H9 (cell line): ENCODE measurements around the gene DISC1. TPM values are rescaled to one million over a fixed set of nuclear protein-coding genes. Genes with fewer than 3 reads are reported as not detected.

Experiments
- DNase-seq: peaks from one replicate; pipeline ENCODE4 v3.0.0-alpha.2; 2017
- H2AFZ ChIP-seq: one replicate; pipeline ENCODE4 v1.6.1; 2013; ENCODE audit warnings: mild to moderate bottlenecking, low read length, control low read depth, moderate library complexity
- H2AK5ac ChIP-seq: 2 replicates; pipeline ENCODE4 v1.6.1; 2013; ENCODE audit warnings: low read length, control low read depth, mixed read lengths; ENCODE audit not compliant: insufficient read length
- H2BK120ac ChIP-seq: one replicate; pipeline ENCODE4 v1.6.1; 2013; ENCODE audit warnings: low read depth, mild to moderate bottlenecking, low read length, control low read depth, inconsistent platforms; ENCODE audit not compliant: poor library complexity, severe bottlenecking
- H2BK12ac ChIP-seq: 2 replicates; pipeline ENCODE4 v1.6.1; 2013; ENCODE audit warnings: low read length, control low read depth, mixed read lengths, low read depth; ENCODE audit not compliant: insufficient read length
- H2BK15ac ChIP-seq: 2 replicates; pipeline ENCODE4 v1.6.1; 2013; ENCODE audit warnings: low read depth, low read length, control low read depth
- H2BK20ac ChIP-seq: one replicate; pipeline ENCODE4 v1.6.1; 2013; ENCODE audit warnings: low read depth, mild to moderate bottlenecking, low read length, control low read depth, inconsistent platforms; ENCODE audit not compliant: poor library complexity, severe bottlenecking
- H2BK5ac ChIP-seq: 2 replicates; pipeline ENCODE4 v1.6.1; 2013; ENCODE audit warnings: low read length, control low read depth, mixed read lengths; ENCODE audit not compliant: insufficient read length
- H3K14ac ChIP-seq: 2 replicates; pipeline ENCODE4 v1.6.1; 2013; ENCODE audit warnings: low read length, control low read depth; ENCODE audit not compliant: insufficient read depth
- H3K18ac ChIP-seq: 2 replicates; pipeline ENCODE4 v1.6.1; 2013; ENCODE audit warnings: low read depth, mild to moderate bottlenecking, mixed read lengths, low read length, control low read depth; ENCODE audit not compliant: insufficient read length
- H3K23ac ChIP-seq: 2 replicates; pipeline ENCODE4 v1.6.1; 2013; ENCODE audit warnings: low read length, control low read depth, mixed read lengths, low read depth; ENCODE audit not compliant: insufficient read length
- H3K23me2 ChIP-seq: 2 replicates; pipeline ENCODE4 v1.6.1; 2013; ENCODE audit warnings: low read depth, mild to moderate bottlenecking, mixed read lengths, low read length, control low read depth; ENCODE audit not compliant: insufficient read length, poor library complexity, severe bottlenecking
- H3K27ac ChIP-seq: 2 replicates; pipeline ENCODE4 v1.5.1; 2013; ENCODE audit warnings: low read length, control low read depth, mixed read lengths, low read depth; ENCODE audit not compliant: insufficient read length
- H3K27me3 ChIP-seq: 2 replicates; pipeline ENCODE4 v1.6.1; 2013; ENCODE audit warnings: low read length, control low read depth, inconsistent platforms; ENCODE audit not compliant: insufficient read depth
- H3K4ac ChIP-seq: 2 replicates; pipeline ENCODE4 v1.6.1; 2013; ENCODE audit warnings: low read depth, mild to moderate bottlenecking, control low read depth, inconsistent platforms, low read length, moderate library complexity
- H3K4me1 ChIP-seq: 2 replicates; pipeline ENCODE4 v1.6.1; 2013; ENCODE audit warnings: low read length, control low read depth, inconsistent platforms; ENCODE audit not compliant: insufficient read depth
- H3K4me2 ChIP-seq: 2 replicates; pipeline ENCODE4 v1.6.1; 2013; ENCODE audit warnings: low read length, control low read depth, mixed read lengths; ENCODE audit not compliant: insufficient read length, insufficient read depth
- H3K56ac ChIP-seq: 2 replicates; pipeline ENCODE4 v1.6.1; 2013; ENCODE audit warnings: low read depth, mild to moderate bottlenecking, mixed read lengths, low read length, control low read depth; ENCODE audit not compliant: insufficient read length
- H3K79me1 ChIP-seq: 2 replicates; pipeline ENCODE4 v1.6.1; 2013; ENCODE audit warnings: low read depth, mild to moderate bottlenecking, moderate library complexity, low read length, control low read depth, inconsistent platforms; ENCODE audit not compliant: insufficient read depth, poor library complexity, severe bottlenecking
- H3K79me2 ChIP-seq: 2 replicates; pipeline ENCODE4 v1.6.1; 2013; ENCODE audit warnings: low read length, control low read depth, inconsistent platforms; ENCODE audit not compliant: insufficient read depth
- H3K9ac ChIP-seq: 2 replicates; pipeline ENCODE4 v1.6.1; 2013; ENCODE audit warnings: low read length, control low read depth, mixed read lengths; ENCODE audit not compliant: insufficient read length; ENCODE audit errors: extremely low read depth
- H3K9me3 ChIP-seq: one replicate; pipeline ENCODE4 v1.6.1; 2013; ENCODE audit warnings: low read depth, low read length, inconsistent platforms; ENCODE audit not compliant: control insufficient read depth
- H3T11ph ChIP-seq: one replicate; pipeline ENCODE4 v1.6.1; 2013; ENCODE audit warnings: mild to moderate bottlenecking, low read length, control low read depth, inconsistent platforms
- H4K20me1 ChIP-seq: one replicate; pipeline ENCODE4 v1.6.1; 2013; ENCODE audit not compliant: control insufficient read depth, insufficient read length, insufficient read depth
- H4K5ac ChIP-seq: 2 replicates; pipeline ENCODE4 v1.6.1; 2013; ENCODE audit warnings: low read depth, mild to moderate bottlenecking, mixed read lengths, low read length, control low read depth; ENCODE audit not compliant: insufficient read length
- H4K8ac ChIP-seq: replicated peaks from 2 replicates; pipeline ENCODE4 v1.6.1; 2013; ENCODE audit warnings: low read length, control low read depth, mixed read lengths, low read depth; ENCODE audit not compliant: insufficient read length
- H4K91ac ChIP-seq: 2 replicates; pipeline ENCODE4 v1.6.1; 2013; ENCODE audit warnings: low read depth, mild to moderate bottlenecking, moderate library complexity, mixed read lengths, low read length, control low read depth; ENCODE audit not compliant: insufficient read length
- H3K27ac Mint-ChIP-seq, 3 experiments: 2 replicates in 2 of 3; 3 replicates in 1 of 3; pipeline ENCODE4 v1.8.0; 2020 to 2021; ENCODE audit warnings: mixed read lengths in 3 of 3, mild to moderate bottlenecking in 1 of 3, moderate library complexity in 1 of 3
- H3K27me3 Mint-ChIP-seq: 2 replicates; pipeline ENCODE4 v1.8.0; 2021; ENCODE audit warnings: low read depth, mild to moderate bottlenecking, moderate library complexity, mixed read lengths
- H3K36me3 Mint-ChIP-seq, 3 experiments: 2 replicates in 2 of 3; 3 replicates in 1 of 3; pipeline ENCODE4 v1.8.0; 2020 to 2021; ENCODE audit warnings: low read depth in 3 of 3, mixed read lengths in 3 of 3; ENCODE audit not compliant: insufficient read depth in 1 of 3
- H3K4me1 Mint-ChIP-seq, 2 experiments: 2 replicates each; pipeline ENCODE4 v1.8.0; 2020; ENCODE audit warnings: mixed read lengths in 2 of 2
- H3K4me3 Mint-ChIP-seq, 2 experiments: 2 replicates in 1 of 2; 3 replicates in 1 of 2; pipeline ENCODE4 v1.8.0; 2020 to 2021; ENCODE audit warnings: mild to moderate bottlenecking in 2 of 2, mixed read lengths in 2 of 2, moderate library complexity in 1 of 2
- H3K9me3 Mint-ChIP-seq, 2 experiments: 2 replicates in 1 of 2; 3 replicates in 1 of 2; pipeline ENCODE4 v1.8.0; 2020; ENCODE audit warnings: mild to moderate bottlenecking in 2 of 2, mixed read lengths in 2 of 2, moderate library complexity in 1 of 2
- CTCF ChIP-seq: fragments of 200-600 bp; sonication (generic); conservative IDR thresholded peaks from 3 replicates; pipeline ENCODE4 v1.8.0; 2021; ENCODE audit warnings: antibody characterized with exemption, mild to moderate bottlenecking
- WGBS: extraction: QIAGEN DNeasy Blood & Tissue Kit; methylation state at CpG from one replicate; pipeline ENCODE4 v1.1.7; 2013; ENCODE audit warnings: missing lambda C conversion rate, low lambda C conversion rate, mixed read lengths; ENCODE audit not compliant: insufficient read length; ENCODE audit errors: extremely low coverage; 5-methylcytosine and 5-hydroxymethylcytosine counted together
- total RNA-seq: library from RNA; stranded (reverse); gene quantifications from 2 replicates; pipeline ENCODE4 v1.2.1, GENCODE V29; 2021

DISC1 gene
- total RNA-seq, 1 experiment from 2014 or later: 2.5 TPM

- Histone ChIP-seq H2BK15ac (no peak overlapping the region), H3K4me2 (no peak overlapping the region), H4K20me1 (no peaks in the 10 kb centered on the region), H4K8ac (no peak overlapping the region), H3K14ac (no peak overlapping the region), H3K23ac (no peak overlapping the region), H3K9ac (no peak overlapping the region), H2BK12ac (no peak overlapping the region), H3T11ph (no peak overlapping the region), H3K79me2 (no peaks in the 10 kb centered on the region), H4K91ac (no peak overlapping the region), H3K27me3 (no peaks in the 10 kb centered on the region), H3K4me1 (no peaks in the 10 kb centered on the region), H3K56ac (no peak overlapping the region), H2BK120ac (no peak overlapping the region), H3K79me1 (no peaks in the 10 kb centered on the region), H2AK5ac (no peak overlapping the region), H2BK5ac (no peak overlapping the region), H2AFZ (no peak overlapping the region), H3K9me3 (no peaks in the 10 kb centered on the region), H2BK20ac (no peak overlapping the region), H3K18ac (no peak overlapping the region), H3K4ac (no peak overlapping the region), H4K5ac (no peak overlapping the region), H3K23me2 (no peaks in the 10 kb centered on the region), H3K27ac (no peak overlapping the region)
- TF ChIP-seq CTCF: no peak
- Mint-ChIP-seq H3K4me3 (no peak overlapping the region), H3K4me1 (no peaks in the 10 kb centered on the region), H3K27me3 (peaks cover 3% of the 10 kb centered on the region), H3K9me3 (0 out of 5 replicates have a peak, but pooled peaks cover 0 to 2% of the 10 kb centered on the region in 2 experiments), H3K36me3 (peaks cover 0 to 10% (median 0%) of the 10 kb centered on the region in 3 experiments; a peak in 1 of 7 replicates), H3K27ac (no peak overlapping the region)
- WGBS: no CpG with 5 or more reads among the region's 2 CpGs
- DNase-seq: no peak
These were observed 372.2 kb downstream of the DISC1 start for GRCh38 chr1:231998791-231999190.
